HEK293 (cell line): ENCODE measurements around the gene ITGB8.

ENCODE experiments used
- CTCF ChIA-PET: fragments of 350-600 bp; formaldehyde crosslinking; extraction: SDS; loops from one replicate; lab custom pipeline; 2021; ENCODE audit warnings: antibody characterized with exemption; lab: Yijun Ruan, JAX
- POLR2A ChIA-PET: fragments of 300-600 bp; formaldehyde crosslinking; extraction: SDS; loops from one replicate; lab custom pipeline; 2020; ENCODE audit warnings: antibody characterized with exemption, inconsistent platforms; lab: Yijun Ruan, JAX
- H3K27ac ChIP-seq: fragments of 200-500 bp; sonication (Bioruptor generic); 2 replicates; pipeline ENCODE4 v1.5.1; 2014; ENCODE audit warnings: low read depth, low read length, control low read depth, inconsistent platforms; ENCODE audit errors: extremely low read depth
- H3K36me3 ChIP-seq, 2 experiments: fragments of 200-500 bp in 1 of 2; sonication (Bioruptor generic) in 1 of 2; 1 replicate in 1 of 2; 2 replicates in 1 of 2; pipeline ENCODE4 v1.5.1; 2014 to 2017; ENCODE audit warnings: inconsistent platforms in 2 of 2, low read length in 2 of 2; ENCODE audit not compliant: control insufficient read depth in 2 of 2, insufficient read depth in 1 of 2
- H3K4me1 ChIP-seq: fragments of 200-500 bp; sonication (Bioruptor generic); 2 replicates; pipeline ENCODE4 v1.5.1; 2014; ENCODE audit warnings: mild to moderate bottlenecking, low read length, inconsistent platforms; ENCODE audit not compliant: control insufficient read depth, insufficient read depth
- H3K4me3 ChIP-seq: 2 replicates; pipeline ENCODE4 v1.5.1; 2011; ENCODE audit warnings: low read depth, mild to moderate bottlenecking, control low read depth, low read length, moderate library complexity
- H3K9me3 ChIP-seq: fragments of 200-500 bp; sonication (Bioruptor generic); 2 replicates; pipeline ENCODE4 v1.5.1; 2014; ENCODE audit warnings: low read depth, low read length, inconsistent platforms; ENCODE audit not compliant: control insufficient read depth, insufficient read depth
- EGR2 ChIP-seq: fragments of 450-650 bp; formaldehyde crosslinking; IDR thresholded peaks from 2 replicates; pipeline ENCODE4 v1.5.1; 2016; ENCODE audit warnings: low read depth, missing biosample characterization, missing genetic modification characterization
- GFI1B ChIP-seq: fragments of 450-650 bp; formaldehyde crosslinking; IDR thresholded peaks from 2 replicates; pipeline ENCODE4 v1.5.1; 2016; ENCODE audit warnings: missing biosample characterization, missing genetic modification characterization
- KLF9 ChIP-seq: fragments of 450-650 bp; formaldehyde crosslinking; IDR thresholded peaks from 2 replicates; pipeline ENCODE4 v1.5.1; 2016; ENCODE audit warnings: missing biosample characterization, missing genetic modification characterization, low read depth
- WT1 ChIP-seq: fragments of 450-650 bp; formaldehyde crosslinking; IDR thresholded peaks from 2 replicates; pipeline ENCODE4 v1.5.1; 2016; ENCODE audit warnings: missing biosample characterization, missing genetic modification characterization
- ZFHX2 ChIP-seq: fragments of 450-650 bp; formaldehyde crosslinking; conservative IDR thresholded peaks from 2 replicates; pipeline ENCODE4 v1.5.1; 2016; ENCODE audit warnings: missing biosample characterization, missing genetic modification characterization
- ZFP3 ChIP-seq: fragments of 450-650 bp; formaldehyde crosslinking; IDR thresholded peaks from 2 replicates; pipeline ENCODE4 v1.5.1; 2016; ENCODE audit warnings: low read depth, missing biosample characterization, missing genetic modification characterization
- ZNF138 ChIP-seq: fragments of 450-650 bp; formaldehyde crosslinking; IDR thresholded peaks from 2 replicates; pipeline ENCODE4 v1.5.1; 2016; ENCODE audit warnings: missing biosample characterization, missing genetic modification characterization, borderline replicate concordance
- ZNF366 ChIP-seq: fragments of 450-650 bp; formaldehyde crosslinking; conservative IDR thresholded peaks from 2 replicates; pipeline ENCODE4 v1.5.1; 2016; ENCODE audit warnings: missing biosample characterization, missing genetic modification characterization
- ZNF394 ChIP-seq: fragments of 450-650 bp; formaldehyde crosslinking; IDR thresholded peaks from 2 replicates; pipeline ENCODE4 v1.5.1; 2016; ENCODE audit warnings: missing biosample characterization, missing genetic modification characterization, mild to moderate bottlenecking, moderate library complexity, borderline replicate concordance
- ZNF549 ChIP-seq: fragments of 450-650 bp; IDR thresholded peaks from 2 replicates; pipeline ENCODE4 v1.5.1; 2018; ENCODE audit warnings: missing biosample characterization, missing genetic modification characterization, mild to moderate bottlenecking, inconsistent platforms, moderate library complexity
- ZNF555 ChIP-seq: fragments of 450-650 bp; formaldehyde crosslinking; conservative IDR thresholded peaks from 2 replicates; pipeline ENCODE4 v1.5.1; 2017; ENCODE audit warnings: missing biosample characterization, mild to moderate bottlenecking, missing genetic modification characterization, inconsistent platforms
- ZNF654 ChIP-seq: fragments of 450-650 bp; formaldehyde crosslinking; IDR thresholded peaks from 2 replicates; pipeline ENCODE4 v1.5.1; 2016; ENCODE audit warnings: low read depth, missing biosample characterization, missing genetic modification characterization
- ZNF76 ChIP-seq: fragments of 450-650 bp; formaldehyde crosslinking; IDR thresholded peaks from 2 replicates; pipeline ENCODE4; 2016; ENCODE audit warnings: low read depth, missing biosample characterization, missing genetic modification characterization, borderline replicate concordance
- ZNF837 ChIP-seq: fragments of 450-650 bp; formaldehyde crosslinking; IDR thresholded peaks from 2 replicates; pipeline ENCODE4 v1.5.1; 2016; ENCODE audit warnings: missing biosample characterization, missing genetic modification characterization
- ZSCAN18 ChIP-seq: fragments of 450-650 bp; formaldehyde crosslinking; IDR thresholded peaks from 2 replicates; pipeline ENCODE4 v1.5.1; 2016; ENCODE audit warnings: missing biosample characterization, missing genetic modification characterization
- TF ChIP-seq, protein P1 (sequence below): fragments of 450-650 bp; formaldehyde crosslinking; IDR thresholded peaks from 2 replicates; pipeline ENCODE4 v1.5.1; 2016; ENCODE audit warnings: missing biosample characterization, missing genetic modification characterization
- TF ChIP-seq, protein P2 (sequence below): fragments of 450-650 bp; formaldehyde crosslinking; IDR thresholded peaks from 2 replicates; pipeline ENCODE4 v1.5.1; 2016; ENCODE audit warnings: missing biosample characterization, missing genetic modification characterization

Gene ITGB8

GRCh38 chr7:20358106-20358505 lies 27.4 kb downstream of the ITGB8 start (continued):
- TF ChIP-seq, protein P1, sequence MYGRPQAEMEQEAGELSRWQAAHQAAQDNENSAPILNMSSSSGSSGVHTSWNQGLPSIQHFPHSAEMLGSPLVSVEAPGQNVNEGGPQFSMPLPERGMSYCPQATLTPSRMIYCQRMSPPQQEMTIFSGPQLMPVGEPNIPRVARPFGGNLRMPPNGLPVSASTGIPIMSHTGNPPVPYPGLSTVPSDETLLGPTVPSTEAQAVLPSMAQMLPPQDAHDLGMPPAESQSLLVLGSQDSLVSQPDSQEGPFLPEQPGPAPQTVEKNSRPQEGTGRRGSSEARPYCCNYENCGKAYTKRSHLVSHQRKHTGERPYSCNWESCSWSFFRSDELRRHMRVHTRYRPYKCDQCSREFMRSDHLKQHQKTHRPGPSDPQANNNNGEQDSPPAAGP (tag by site-specific recombination): no peak
- TF ChIP-seq ZSCAN18 (tag by site-specific recombination) (no peak), ZNF366 (no peak), ZNF549 (no peak), ZFP3 (tag by site-specific recombination) (no peak), GFI1B (no peak), ZNF76 (tag by site-specific recombination) (no peak), ZNF654 (tag by site-specific recombination) (no peak)
- TF ChIP-seq, protein P2, sequence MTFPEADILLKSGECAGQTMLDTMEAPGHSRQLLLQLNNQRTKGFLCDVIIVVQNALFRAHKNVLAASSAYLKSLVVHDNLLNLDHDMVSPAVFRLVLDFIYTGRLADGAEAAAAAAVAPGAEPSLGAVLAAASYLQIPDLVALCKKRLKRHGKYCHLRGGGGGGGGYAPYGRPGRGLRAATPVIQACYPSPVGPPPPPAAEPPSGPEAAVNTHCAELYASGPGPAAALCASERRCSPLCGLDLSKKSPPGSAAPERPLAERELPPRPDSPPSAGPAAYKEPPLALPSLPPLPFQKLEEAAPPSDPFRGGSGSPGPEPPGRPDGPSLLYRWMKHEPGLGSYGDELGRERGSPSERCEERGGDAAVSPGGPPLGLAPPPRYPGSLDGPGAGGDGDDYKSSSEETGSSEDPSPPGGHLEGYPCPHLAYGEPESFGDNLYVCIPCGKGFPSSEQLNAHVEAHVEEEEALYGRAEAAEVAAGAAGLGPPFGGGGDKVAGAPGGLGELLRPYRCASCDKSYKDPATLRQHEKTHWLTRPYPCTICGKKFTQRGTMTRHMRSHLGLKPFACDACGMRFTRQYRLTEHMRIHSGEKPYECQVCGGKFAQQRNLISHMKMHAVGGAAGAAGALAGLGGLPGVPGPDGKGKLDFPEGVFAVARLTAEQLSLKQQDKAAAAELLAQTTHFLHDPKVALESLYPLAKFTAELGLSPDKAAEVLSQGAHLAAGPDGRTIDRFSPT (tag by site-specific recombination): no peak

GRCh38 chr7:20358762-20359282 lies 28.1 kb downstream of the ITGB8 start:
- no peak overlapping the region for H3K27ac ChIP-seq
- no peak overlapping the region for H3K4me3 ChIP-seq
- POLR2A ChIA-PET: no interaction called here
- H3K4me1 ChIP-seq: peaks cover 3% of the 10 kb centered on the region; the same call in 1 of the 2 replicates
- CTCF ChIA-PET: no interaction called here
- no peaks in the 10 kb centered on the region for H3K36me3 ChIP-seq
- no peaks in the 10 kb centered on the region for H3K9me3 ChIP-seq
- TF ChIP-seq ZNF555: no peak
- no peak for TF ChIP-seq KLF9 (tag by site-specific recombination)
- TF ChIP-seq ZNF138 (tag by site-specific recombination): no peak
- TF ChIP-seq WT1 (tag by site-specific recombination): no peak
- TF ChIP-seq ZNF366: no peak
- no peak for TF ChIP-seq ZNF394 (tag by site-specific recombination)
- no peak for TF ChIP-seq ZNF837 (tag by site-specific recombination)

DNA sequence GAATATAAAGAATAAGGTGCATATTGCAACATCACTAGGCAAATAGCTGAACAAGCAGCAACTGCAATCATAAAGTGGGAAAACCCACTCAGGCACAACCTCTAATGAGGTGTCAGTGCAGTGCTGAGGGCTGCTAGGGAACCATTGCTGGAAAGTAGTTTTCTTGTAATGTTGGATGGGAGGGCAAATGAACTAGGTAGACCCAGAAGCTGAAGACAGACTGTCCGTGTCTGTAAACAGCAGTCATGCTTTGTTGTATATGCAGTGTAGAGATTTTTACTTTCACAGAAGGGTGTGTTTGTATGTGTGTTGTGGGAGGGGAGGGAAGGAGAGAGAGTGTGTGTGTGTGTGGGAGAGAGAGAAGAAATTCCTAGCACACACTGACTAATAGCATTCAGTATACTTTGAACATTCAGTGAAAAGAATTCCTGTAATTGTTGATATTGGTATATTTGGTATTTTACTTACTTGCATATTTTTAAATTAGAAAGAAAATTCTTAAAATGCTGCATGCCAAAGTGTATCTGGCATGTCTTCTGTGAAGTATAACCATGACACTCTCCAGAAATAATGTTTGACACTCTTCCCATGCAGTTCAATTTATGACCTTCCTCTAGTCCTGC lies 28.8 kb downstream of the ITGB8 start:
- no peak overlapping the region for H3K27ac ChIP-seq
- no peaks in the 10 kb centered on the region for H3K36me3 ChIP-seq
- H3K4me1 ChIP-seq: peaks cover 3% of the 10 kb centered on the region; the same call in 1 of the 2 replicates
- no peaks in the 10 kb centered on the region for H3K9me3 ChIP-seq
- 0 out of 2 replicates have a peak, but pooled peaks have one; percentile 32 for TF ChIP-seq EGR2 (tag by site-specific recombination)
- no peak for TF ChIP-seq ZNF837 (tag by site-specific recombination)
- peak; percentile 53 for TF ChIP-seq ZFHX2 (tag by site-specific recombination)
- ChIA-PET POLR2A (no interaction called here), CTCF (interaction anchor here (0.6 kb wide), 2 partner anchors 14 to 1659 kb away, joined by 4 to 5 read pairs; no protein-coding TSS in a partner anchor)
- H3K4me3 ChIP-seq: no peak overlapping the region
